Activated naive CD8-positive, alpha-beta T cell treated with anti-CD3 and anti-CD28 coated beads, Interleukin-2, amount 50 U/mL, for 24 hours (primary cell): ENCODE results near the gene APCDD1.
A peak's percentile ranks its signal among the peaks of the same experiment; 100 is the strongest.
"Not testable (repeated sequence)": the region's sequence is repeated elsewhere in the genome, so short reads cannot be mapped to it uniquely, and the experiment has no call there.

Experiments used
- ATAC-seq: fragments of 150-1000 bp; cut with Tn5 transposase; one replicate; pipeline ENCODE4 v1.10.0; 2021
- DNase-seq: peaks from one replicate; pipeline ENCODE4 v3.0.0; 2021
- H3K27ac Mint-ChIP-seq: one replicate; pipeline ENCODE4 v1.8.0; 2021; ENCODE audit warnings: mild to moderate bottlenecking, mixed read lengths
- H3K27me3 Mint-ChIP-seq: one replicate; pipeline ENCODE4 v1.8.0; 2021; ENCODE audit warnings: mixed read lengths
- H3K36me3 Mint-ChIP-seq: one replicate; pipeline ENCODE4 v1.8.0; 2021; ENCODE audit warnings: low read depth, mixed read lengths
- H3K4me1 Mint-ChIP-seq: one replicate; pipeline ENCODE4 v1.8.0; 2021; ENCODE audit warnings: mixed read lengths
- H3K4me3 Mint-ChIP-seq: one replicate; pipeline ENCODE4 v1.8.0; 2021; ENCODE audit warnings: mild to moderate bottlenecking, moderate library complexity, mixed read lengths
- H3K9me3 Mint-ChIP-seq: one replicate; pipeline ENCODE4 v1.8.0; 2021; ENCODE audit warnings: mixed read lengths

APCDD1 gene

DNA sequence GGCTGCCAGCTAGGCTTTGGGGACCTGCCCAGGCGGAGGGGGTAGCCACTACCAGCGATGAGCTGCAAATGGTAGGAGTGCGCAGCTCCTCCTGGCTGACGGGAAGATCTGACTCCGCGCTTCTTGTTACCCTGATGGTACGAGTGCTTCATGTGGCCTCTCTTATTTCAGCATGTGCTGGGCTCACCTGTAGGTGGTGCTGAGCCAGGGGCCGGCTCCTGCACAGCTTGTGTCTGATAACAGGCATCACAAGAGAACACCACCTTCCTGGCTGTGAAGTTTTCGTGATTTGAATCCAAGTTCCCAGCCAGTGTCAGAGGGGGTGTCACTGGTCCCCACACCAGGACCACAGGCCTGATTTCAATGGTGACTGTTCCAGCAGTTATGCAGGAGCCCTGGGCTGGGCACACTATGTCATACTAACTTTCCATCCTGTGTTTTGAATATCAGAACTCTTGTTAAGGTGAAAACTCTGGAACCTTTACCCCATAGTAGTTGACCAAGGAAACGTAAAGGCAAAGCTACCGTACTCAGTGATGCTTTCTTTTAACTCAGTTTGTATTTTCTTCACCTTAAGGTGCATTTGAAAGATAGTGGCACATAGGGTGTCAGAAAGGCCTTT is 28.0 kb downstream of the APCDD1 start:
- Mint-ChIP-seq H3K27me3 (no peaks in the 10 kb centered on the region), H3K9me3 (no peaks in the 10 kb centered on the region), H3K4me3 (no peak overlapping the region), H3K4me1 (peaks cover 11% of the 10 kb centered on the region), H3K36me3 (no peaks in the 10 kb centered on the region), H3K27ac (no peak overlapping the region)
- DNase-seq = no peak
- no peak for ATAC-seq

DNA sequence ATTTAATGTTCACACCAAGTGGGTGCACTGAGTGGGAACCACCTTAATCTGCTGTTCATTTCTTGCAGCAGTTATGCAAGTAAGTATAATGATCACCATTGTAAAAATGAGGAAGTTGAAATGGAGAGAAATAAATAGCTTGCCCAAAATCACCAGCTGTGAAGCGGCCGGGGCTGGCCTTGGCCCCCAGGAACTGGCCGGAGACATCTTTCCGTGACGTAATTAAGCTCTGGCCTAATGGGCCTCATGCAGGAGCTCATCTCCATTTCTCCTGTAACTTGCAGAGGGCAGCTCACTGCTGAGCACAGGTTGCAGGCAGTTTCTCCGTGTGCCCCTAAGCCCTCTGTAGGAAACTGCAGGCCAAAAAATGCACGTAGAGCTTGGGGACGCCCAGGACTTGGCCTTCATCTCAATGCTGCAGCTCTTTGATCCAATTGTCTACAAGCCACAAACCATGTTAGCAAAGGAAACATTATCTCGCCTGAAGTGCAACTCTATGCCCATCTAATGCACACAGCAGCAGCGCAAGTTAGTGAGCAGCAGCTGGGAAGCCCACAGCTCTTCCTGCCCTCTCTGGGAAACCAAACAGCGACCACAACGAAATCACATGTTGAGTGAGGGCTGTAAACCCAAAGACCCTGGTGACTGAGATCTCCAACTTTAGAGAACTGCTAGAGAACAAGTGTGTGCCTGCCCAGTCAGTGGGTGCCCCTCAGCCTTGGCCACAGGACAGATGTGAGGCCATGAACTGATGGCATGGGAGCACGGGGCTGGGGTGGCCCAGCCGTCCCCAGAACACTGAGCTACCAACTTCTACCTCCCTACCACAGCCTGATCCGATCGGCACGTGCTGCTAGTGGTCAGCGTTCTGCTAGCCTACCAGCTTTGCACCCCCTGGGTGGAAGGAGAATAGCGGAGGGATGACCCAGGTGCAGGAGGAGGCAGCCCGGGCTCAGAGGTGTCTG is 28.8 kb downstream of the APCDD1 start:
- Mint-ChIP-seq H3K27ac (no peak overlapping the region), H3K4me3 (no peak overlapping the region), H3K27me3 (no peaks in the 10 kb centered on the region), H3K4me1 (peaks cover 11% of the 10 kb centered on the region), H3K9me3 (no peaks in the 10 kb centered on the region), H3K36me3 (no peaks in the 10 kb centered on the region)
- ATAC-seq = no peak
- no peak for DNase-seq

GRCh38 chr18:10485475-10485874 is 31.0 kb downstream of the APCDD1 start:
- no peak for ATAC-seq
- DNase-seq = no peak
- H3K27ac Mint-ChIP-seq = no peak overlapping the region
- no peaks in the 10 kb centered on the region for H3K36me3 Mint-ChIP-seq
- peaks cover 15% of the 10 kb centered on the region for H3K4me1 Mint-ChIP-seq
- H3K9me3 Mint-ChIP-seq = no peaks in the 10 kb centered on the region
- H3K4me3 Mint-ChIP-seq = no peak overlapping the region
- H3K27me3 Mint-ChIP-seq = no peaks in the 10 kb centered on the region

DNA sequence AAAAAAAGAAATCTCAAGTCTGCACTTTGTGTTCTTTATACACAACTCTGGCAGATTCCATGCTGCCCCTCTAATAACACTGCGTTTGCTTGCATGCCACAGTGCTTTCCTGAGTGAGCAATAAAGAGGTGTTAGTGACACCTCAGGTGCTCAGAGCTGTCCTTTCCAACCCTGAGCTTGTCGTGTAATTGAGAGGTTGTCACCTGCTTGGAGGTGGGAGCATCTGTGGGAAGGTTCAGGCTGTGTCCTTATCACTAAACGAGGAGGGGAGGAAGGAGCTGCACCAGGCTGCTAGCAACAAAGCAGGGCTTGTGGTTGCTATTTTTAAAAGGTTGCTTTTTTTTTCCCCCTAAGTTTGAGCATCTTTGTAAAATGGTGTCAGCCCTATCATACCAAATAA is 31.9 kb downstream of the APCDD1 start:
- Mint-ChIP-seq H3K36me3 (no peaks in the 10 kb centered on the region), H3K4me3 (no peak overlapping the region), H3K27me3 (no peaks in the 10 kb centered on the region), H3K9me3 (no peaks in the 10 kb centered on the region), H3K4me1 (peaks cover 19% of the 10 kb centered on the region), H3K27ac (no peak overlapping the region)
- no peak for ATAC-seq
- DNase-seq = no peak

DNA sequence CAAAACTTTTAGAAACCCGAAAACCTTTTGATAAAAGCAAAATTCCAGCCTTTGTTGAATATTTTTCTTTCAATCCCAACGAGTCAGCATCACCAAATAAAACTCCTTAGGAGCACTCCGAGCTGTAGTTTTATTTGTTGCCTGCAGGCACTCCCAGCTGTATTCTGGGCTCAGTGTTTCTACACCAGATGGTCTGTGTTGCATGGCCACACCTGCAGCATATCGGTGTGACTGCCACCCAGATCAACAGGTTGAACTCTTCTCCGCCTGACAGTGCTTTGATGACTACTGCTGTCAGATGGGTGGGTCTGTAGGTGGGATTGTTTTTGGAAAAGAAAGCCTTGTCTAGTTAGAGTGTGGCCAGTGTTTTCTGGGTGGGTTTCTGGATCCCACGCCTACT is 32.7 kb downstream of the APCDD1 start:
- DNase-seq (no peak), ATAC-seq (no peak)
- Mint-ChIP-seq H3K27me3 (no peaks in the 10 kb centered on the region), H3K4me1 (peaks cover 19% of the 10 kb centered on the region), H3K9me3 (no peaks in the 10 kb centered on the region), H3K4me3 (no peak overlapping the region), H3K36me3 (no peaks in the 10 kb centered on the region), H3K27ac (no peak overlapping the region)

DNA sequence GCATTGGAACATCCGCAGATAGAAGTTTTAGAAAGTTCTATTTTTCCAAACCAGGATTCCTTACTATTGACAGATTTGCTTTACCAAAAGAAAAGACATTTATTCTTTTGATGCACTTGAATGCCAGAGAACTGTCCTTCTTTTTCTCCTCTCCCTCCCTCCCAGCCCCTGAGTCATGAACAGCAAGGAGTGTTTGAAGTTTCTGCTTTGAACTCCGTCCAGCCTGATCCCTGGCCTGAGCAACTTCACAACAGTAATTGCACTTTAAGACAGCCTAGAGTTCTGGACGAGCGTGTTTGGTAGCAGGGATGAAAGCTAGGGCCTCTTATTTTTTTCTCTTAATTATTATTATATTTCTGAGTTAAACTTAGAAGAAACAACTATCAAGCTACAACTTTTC is 33.6 kb downstream of the APCDD1 start:
- H3K27ac Mint-ChIP-seq = no peak overlapping the region
- DNase-seq = no peak
- H3K27me3 Mint-ChIP-seq = no peaks in the 10 kb centered on the region
- H3K4me1 Mint-ChIP-seq = peaks cover 15% of the 10 kb centered on the region
- no peaks in the 10 kb centered on the region for H3K36me3 Mint-ChIP-seq
- no peaks in the 10 kb centered on the region for H3K9me3 Mint-ChIP-seq
- no peak for ATAC-seq
- H3K4me3 Mint-ChIP-seq = no peak overlapping the region

- ATAC-seq (peak; percentile 99), DNase-seq (peak; percentile 69)
- Mint-ChIP-seq H3K27ac (no peak overlapping the region), H3K9me3 (no peaks in the 10 kb centered on the region), H3K36me3 (no peaks in the 10 kb centered on the region), H3K4me3 (no peak overlapping the region), H3K4me1 (peaks cover 10% of the 10 kb centered on the region), H3K27me3 (no peaks in the 10 kb centered on the region)
These were observed 36.1 kb downstream of the APCDD1 start for GRCh38 chr18:10490401-10491165.

- Mint-ChIP-seq H3K9me3 (peaks cover 4% of the 10 kb centered on the region), H3K27me3 (peaks cover 3% of the 10 kb centered on the region), H3K4me1 (peaks cover 12% of the 10 kb centered on the region), H3K36me3 (no peaks in the 10 kb centered on the region), H3K27ac (no peak overlapping the region), H3K4me3 (no peak overlapping the region)
- ATAC-seq = no peak
- DNase-seq = no peak
These were observed 41.5 kb downstream of the APCDD1 start for GRCh38 chr18:10495936-10496335.

DNA sequence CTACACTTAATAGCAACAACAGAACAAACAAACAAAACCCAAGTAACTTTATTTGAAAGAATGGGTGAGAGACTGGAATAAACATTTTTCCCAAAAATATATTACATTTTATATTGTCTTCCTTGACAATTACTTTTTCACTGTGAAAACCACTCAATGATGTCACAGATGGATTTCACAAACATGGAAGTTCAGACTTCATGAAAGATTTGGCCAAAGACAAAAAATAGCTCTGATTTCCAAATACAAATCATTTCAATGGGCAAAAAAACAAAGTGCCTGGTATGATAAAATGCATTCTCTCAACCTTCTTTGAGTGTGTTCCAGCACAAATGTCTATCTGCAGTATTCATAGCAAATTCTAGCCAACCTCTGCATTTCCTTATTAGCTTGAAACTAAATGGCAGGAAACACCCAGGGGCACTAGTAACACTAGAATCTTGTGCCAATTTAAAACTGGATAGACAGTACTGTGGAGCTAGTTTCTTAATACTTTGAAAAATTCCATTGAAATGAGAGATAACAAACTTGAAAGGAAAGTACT is 42.8 kb downstream of the APCDD1 start:
- ATAC-seq (no peak), DNase-seq (no peak)
- no peak overlapping the region for H3K4me3 Mint-ChIP-seq
- H3K27ac Mint-ChIP-seq = no peak overlapping the region
- H3K27me3 Mint-ChIP-seq = peaks cover 7% of the 10 kb centered on the region
- H3K4me1 Mint-ChIP-seq = peaks cover 11% of the 10 kb centered on the region
- H3K9me3 Mint-ChIP-seq = peaks cover 4% of the 10 kb centered on the region
- no peaks in the 10 kb centered on the region for H3K36me3 Mint-ChIP-seq

GRCh38 chr18:10499230-10499629 is 44.8 kb downstream of the APCDD1 start:
- peak; percentile 98 for ATAC-seq

GRCh38 chr18:10500038-10500437 is 45.6 kb downstream of the APCDD1 start:
- ATAC-seq (no peak), DNase-seq (no peak)
- H3K4me1 Mint-ChIP-seq = peaks cover 11% of the 10 kb centered on the region
- H3K9me3 Mint-ChIP-seq = peaks cover 8% of the 10 kb centered on the region
- no peak overlapping the region for H3K27ac Mint-ChIP-seq
- H3K4me3 Mint-ChIP-seq = no peak overlapping the region
- peaks cover 4% of the 10 kb centered on the region for H3K36me3 Mint-ChIP-seq
- H3K27me3 Mint-ChIP-seq = peaks cover 19% of the 10 kb centered on the region

More at GRCh38 chr18:10499230-10499629, 44.8 kb downstream of the APCDD1 start:
- peaks cover 4% of the 10 kb centered on the region for H3K9me3 Mint-ChIP-seq
- H3K36me3 Mint-ChIP-seq = no peaks in the 10 kb centered on the region
- no peak overlapping the region for H3K4me3 Mint-ChIP-seq
- H3K27me3 Mint-ChIP-seq = peaks cover 12% of the 10 kb centered on the region
- no peak overlapping the region for H3K27ac Mint-ChIP-seq
- DNase-seq = no peak
- H3K4me1 Mint-ChIP-seq = peaks cover 11% of the 10 kb centered on the region

- Mint-ChIP-seq H3K27me3 (peaks cover 17% of the 10 kb centered on the region), H3K36me3 (peaks cover 8% of the 10 kb centered on the region), H3K27ac (no peak overlapping the region), H3K9me3 (peaks cover 22% of the 10 kb centered on the region), H3K4me1 (peaks cover 3% of the 10 kb centered on the region), H3K4me3 (no peak overlapping the region)
- ATAC-seq (no peak), DNase-seq (no peak)
These were observed 50.3 kb downstream of the APCDD1 start for GRCh38 chr18:10504723-10505122.

- Mint-ChIP-seq H3K9me3 (peaks cover 18% of the 10 kb centered on the region), H3K27me3 (peaks cover 16% of the 10 kb centered on the region)
- H3K27ac Mint-ChIP-seq, H3K36me3 Mint-ChIP-seq, DNase-seq, ATAC-seq, H3K4me3 Mint-ChIP-seq, H3K4me1 Mint-ChIP-seq: not testable (repeated sequence)
These were observed 51.5 kb downstream of the APCDD1 start for GRCh38 chr18:10505892-10506291.

DNA sequence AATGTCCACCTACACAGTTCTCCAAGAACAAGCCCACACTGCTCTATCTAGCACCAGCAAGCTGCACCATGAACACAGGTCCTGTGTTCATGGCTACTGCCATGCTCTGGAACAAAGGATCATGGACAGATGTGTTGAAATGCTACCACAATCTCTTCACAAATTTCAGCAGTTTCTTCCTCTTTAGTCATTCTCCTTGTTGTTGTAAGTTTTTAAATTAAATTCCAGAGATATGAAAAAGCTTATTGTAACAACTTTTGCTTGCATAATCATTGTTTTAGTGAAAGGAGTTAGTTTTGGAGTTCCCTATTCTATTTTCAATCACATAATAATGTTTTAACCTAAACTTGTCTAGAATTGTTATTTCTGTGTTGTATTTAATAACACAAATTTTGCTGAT is 54.2 kb downstream of the APCDD1 start:
- Mint-ChIP-seq H3K36me3 (peaks cover 8% of the 10 kb centered on the region), H3K4me1 (no peaks in the 10 kb centered on the region), H3K4me3 (no peak overlapping the region), H3K9me3 (peaks cover 18% of the 10 kb centered on the region), H3K27ac (no peak overlapping the region), H3K27me3 (peaks cover 10% of the 10 kb centered on the region)
- DNase-seq (no peak), ATAC-seq (no peak)
